ENCODE measurements around the gene PEF1.

The PEF1 gene

DNA sequence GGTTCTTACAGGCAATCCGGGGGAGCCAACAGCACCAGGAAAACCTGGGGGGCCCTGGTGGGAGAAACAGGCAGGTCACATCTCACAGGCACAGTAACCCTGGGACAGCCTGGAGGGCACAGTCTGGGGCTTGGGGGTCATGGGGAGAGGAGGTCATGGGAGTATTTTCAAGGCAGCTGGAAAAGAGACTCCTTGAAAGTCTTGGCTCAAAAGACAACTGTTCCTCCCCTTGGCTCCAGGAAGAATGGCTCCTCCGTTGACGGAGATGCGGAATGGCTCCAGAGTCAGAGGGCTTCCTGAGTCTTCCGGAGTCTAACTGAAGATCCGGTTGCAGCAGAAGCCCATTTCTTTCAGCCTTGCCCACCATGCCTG lies 25.9 kb upstream of the PEF1 start:
- DNase-seq (ENCODE audit: extremely low spot score) = no peak
- POLR2A ChIA-PET = no interaction called here
- TF ChIP-seq, protein P1, sequence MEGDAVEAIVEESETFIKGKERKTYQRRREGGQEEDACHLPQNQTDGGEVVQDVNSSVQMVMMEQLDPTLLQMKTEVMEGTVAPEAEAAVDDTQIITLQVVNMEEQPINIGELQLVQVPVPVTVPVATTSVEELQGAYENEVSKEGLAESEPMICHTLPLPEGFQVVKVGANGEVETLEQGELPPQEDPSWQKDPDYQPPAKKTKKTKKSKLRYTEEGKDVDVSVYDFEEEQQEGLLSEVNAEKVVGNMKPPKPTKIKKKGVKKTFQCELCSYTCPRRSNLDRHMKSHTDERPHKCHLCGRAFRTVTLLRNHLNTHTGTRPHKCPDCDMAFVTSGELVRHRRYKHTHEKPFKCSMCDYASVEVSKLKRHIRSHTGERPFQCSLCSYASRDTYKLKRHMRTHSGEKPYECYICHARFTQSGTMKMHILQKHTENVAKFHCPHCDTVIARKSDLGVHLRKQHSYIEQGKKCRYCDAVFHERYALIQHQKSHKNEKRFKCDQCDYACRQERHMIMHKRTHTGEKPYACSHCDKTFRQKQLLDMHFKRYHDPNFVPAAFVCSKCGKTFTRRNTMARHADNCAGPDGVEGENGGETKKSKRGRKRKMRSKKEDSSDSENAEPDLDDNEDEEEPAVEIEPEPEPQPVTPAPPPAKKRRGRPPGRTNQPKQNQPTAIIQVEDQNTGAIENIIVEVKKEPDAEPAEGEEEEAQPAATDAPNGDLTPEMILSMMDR (IDR thresholded peaks at IDR 0.05; ENCODE audit: control extremely low read depth, extremely low read depth, low read depth, missing control alignments) = no peak
- CTCF ChIA-PET = interaction anchor here (1.3 to 2.6 kb wide), 3 partner anchors 33 to 119 kb away, joined by 4 to 8 read pairs (median 5); partner anchors contain the start of gene COL16A1

DNA sequence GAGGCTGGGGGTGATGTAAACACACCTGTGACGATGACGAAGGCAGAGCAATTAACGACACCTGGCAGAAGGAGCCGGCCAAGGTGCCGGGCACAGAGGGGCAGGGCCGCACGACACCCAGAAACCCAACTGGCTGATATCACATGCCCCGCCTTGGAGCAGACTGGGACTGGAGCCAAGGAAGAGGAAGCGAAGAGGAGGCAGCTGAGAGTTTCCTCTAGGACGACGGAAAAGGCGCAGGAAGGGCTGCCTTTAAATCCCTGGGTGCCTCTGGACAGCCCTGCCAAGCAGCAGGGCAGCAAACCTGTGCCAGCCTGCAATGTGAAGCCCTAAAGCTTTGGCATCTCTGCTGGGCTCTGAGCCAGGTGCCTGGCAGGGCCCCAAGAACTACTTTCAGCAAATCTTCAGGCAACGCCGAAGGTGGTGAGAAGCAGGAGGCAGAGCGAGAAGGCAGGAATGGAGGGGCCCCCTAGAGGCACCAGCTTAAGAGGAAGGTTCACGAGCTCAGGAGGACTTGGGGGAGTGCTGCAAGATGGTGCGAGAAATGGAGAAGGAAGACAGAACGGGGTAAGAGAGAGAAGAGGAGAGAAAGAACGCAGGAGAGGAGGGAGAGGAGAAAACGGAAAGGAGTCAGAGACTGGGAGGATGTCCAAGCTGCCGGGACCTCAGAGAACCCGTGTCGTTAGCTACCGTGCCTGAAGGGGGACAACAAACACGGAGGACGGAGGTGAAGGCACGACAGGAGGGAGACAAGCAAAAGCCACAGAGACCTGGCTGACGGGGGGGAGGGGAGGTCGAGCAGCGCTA lies 25.3 kb upstream of the PEF1 start:
- CTCF ChIA-PET = interaction anchor here (1.3 to 2.6 kb wide), 3 partner anchors 33 to 119 kb away, joined by 4 to 8 read pairs (median 5); partner anchors contain the start of gene COL16A1
- POLR2A ChIA-PET = no interaction called here
- TF ChIP-seq, protein P1 (IDR thresholded peaks at IDR 0.05; ENCODE audit: control extremely low read depth, extremely low read depth, low read depth, missing control alignments) = no peak
- DNase-seq (ENCODE audit: extremely low spot score) = no peak

DNA sequence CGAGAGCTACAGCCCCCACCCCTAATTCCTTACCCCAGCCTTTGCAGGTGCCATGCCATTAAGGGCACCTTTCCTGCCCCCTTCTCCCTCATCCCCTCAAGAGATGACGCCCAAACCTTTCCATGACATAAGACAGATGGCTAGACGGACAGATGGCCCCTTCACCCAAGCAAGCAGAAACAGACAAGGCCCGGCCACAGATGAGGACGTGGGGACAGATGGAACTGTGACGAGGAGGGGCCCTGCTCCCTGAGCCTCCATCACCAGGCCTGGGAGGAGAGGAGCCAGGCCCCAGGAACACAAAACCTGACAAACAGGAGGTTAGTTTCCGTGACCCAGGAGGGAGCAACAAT lies 24.7 kb upstream of the PEF1 start:
- POLR2A ChIA-PET = no interaction called here
- CTCF ChIA-PET = interaction anchor here (1.3 kb wide), 1 partner anchor 45 kb away, joined by 4 read pairs; no protein-coding TSS in a partner anchor
- DNase-seq (ENCODE audit: extremely low spot score) = no peak
- TF ChIP-seq, protein P1 (IDR thresholded peaks at IDR 0.05; ENCODE audit: control extremely low read depth, extremely low read depth, low read depth, missing control alignments) = no peak

DNA sequence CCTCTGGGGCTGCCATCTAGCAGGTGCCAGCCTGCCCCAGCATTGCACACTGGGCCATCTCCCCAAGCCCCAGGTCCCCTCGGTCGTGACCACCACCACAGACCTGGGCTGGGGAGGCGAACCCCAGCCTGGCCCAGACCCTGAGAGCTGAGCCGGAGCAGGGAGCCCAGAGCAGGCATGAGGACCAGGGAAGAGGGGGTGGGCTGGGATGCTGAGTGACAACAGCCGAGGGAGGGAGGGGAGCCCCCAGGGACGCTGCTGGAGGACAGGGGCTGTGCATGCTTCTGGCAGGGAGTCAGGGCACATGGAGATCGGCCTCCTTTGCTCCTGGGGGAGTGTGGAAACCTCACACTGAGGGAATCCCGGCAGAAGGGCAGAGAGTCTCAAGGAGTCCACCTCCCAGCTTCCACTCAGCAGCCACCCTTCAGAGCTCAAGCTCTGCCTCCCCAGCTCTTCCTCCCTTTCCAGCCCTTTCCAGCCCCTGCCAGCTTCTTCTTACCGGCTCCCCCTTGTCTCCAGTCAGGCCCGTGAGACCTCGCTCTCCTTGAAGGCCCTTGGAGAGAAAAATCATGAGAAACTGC lies 23.7 kb upstream of the PEF1 start:
- TF ChIP-seq, protein P1 (IDR thresholded peaks at IDR 0.05; ENCODE audit: control extremely low read depth, extremely low read depth, low read depth, missing control alignments) = no peak
- CTCF ChIA-PET = interaction anchor here (0.7 to 1.1 kb wide), 2 partner anchors 32 to 37 kb away, joined by 3 read pairs; no protein-coding TSS in a partner anchor

DNA sequence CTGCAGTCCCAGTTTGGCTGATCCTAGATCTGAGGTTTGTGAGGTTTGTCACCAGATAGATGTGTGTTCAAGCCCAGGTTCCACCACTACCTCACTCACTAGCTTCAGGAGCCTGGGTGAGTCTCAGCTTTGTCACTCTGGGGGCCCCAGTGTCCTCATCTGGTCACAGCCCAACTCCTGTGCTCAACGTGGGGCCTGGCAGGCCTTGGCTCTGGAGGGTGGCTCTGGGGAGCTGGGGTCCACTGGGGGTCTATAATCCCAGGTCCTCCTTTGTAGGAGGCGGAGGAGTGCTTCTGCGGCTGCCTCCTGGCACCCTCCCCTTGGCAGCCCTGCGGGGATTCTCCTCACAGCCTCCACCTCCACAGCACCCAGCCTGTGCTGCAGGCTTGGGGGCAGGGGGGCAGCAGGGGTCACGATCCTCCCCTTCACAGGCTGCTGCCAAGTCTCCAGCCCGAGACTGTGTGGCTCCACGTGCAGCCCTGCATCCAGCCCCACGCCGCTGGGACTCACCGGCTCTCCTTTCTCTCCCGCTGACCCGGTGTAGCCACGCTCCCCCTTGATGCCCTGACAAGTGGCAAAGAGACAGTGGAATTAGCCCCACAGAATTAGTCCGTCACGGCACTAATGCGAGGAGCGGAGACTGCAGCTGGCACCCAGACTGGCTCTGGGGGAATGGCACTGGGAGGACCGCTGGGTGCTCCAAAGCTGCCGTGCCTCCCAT lies 22.5 kb upstream of the PEF1 start:
- TF ChIP-seq, protein P1 (IDR thresholded peaks at IDR 0.05; ENCODE audit: control extremely low read depth, extremely low read depth, low read depth, missing control alignments) = no peak
- POLR2A ChIA-PET = no interaction called here
- DNase-seq (ENCODE audit: extremely low spot score) = no peak
- CTCF ChIA-PET = interaction anchor here (1.1 to 11.0 kb wide), 6 partner anchors 16 to 396 kb away, joined by 3 to 87 read pairs (median 20); partner anchors contain the start of gene COL16A1

More for the DNA sequence above, 23.7 kb upstream of the PEF1 start:
- POLR2A ChIA-PET = no interaction called here
- DNase-seq (ENCODE audit: extremely low spot score) = no peak

DNA sequence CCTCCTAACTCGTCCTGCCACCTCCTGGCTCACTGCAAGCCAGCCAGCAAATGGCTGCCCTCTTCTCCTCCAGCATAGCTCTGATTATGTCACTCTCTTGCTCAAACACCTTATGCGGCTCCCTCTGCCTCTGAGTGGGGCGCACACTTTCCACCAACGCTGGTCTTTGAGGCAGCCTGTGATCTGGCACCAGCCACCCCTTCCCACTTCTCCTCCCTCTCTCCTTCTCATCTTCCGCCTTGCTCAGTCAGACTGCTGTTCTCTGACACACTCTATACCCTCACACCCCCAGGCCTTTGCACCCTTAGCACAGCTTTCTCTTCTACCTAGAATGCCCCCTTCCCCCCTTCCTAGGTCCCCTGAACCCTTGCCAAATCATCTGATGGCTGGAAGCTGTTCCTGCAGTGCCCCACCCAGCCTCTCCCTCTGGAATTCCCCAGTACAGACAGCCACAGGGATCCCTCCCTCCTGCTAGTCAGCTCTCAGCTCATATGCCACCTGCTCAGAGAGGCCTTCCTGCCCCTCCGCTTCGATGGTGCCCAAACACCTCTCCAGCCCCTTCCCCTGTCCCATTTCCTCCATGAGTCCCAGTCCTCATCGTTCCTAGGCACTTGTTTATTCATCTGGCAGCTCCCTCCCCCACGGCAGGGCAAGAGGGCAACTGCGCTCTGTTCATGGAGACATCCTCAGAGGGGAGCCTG lies 21.7 kb upstream of the PEF1 start:
- DNase-seq (ENCODE audit: extremely low spot score) = no peak
- TF ChIP-seq, protein P1 (IDR thresholded peaks at IDR 0.05; ENCODE audit: control extremely low read depth, extremely low read depth, low read depth, missing control alignments) = no peak
- CTCF ChIA-PET = interaction anchor here (1.1 to 11.0 kb wide), 7 partner anchors 17 to 396 kb away, joined by 3 to 87 read pairs (median 4); partner anchors contain the start of gene COL16A1
- POLR2A ChIA-PET = interaction anchor here (0.7 kb wide), 1 partner anchor 102 kb away, joined by 3 read pairs; no protein-coding TSS in a partner anchor
